ENCODE data around the gene KIF27. TPM values are rescaled to one million over a fixed set of nuclear protein-coding genes. Genes with fewer than 3 reads are reported as not detected.

KIF27 gene
- total and polyA plus RNA-seq, 10 of the 15 experiments (the other 5 are each of a cell fraction or from before 2014, with no cell fraction given) = 0.64 to 3.3 (median 1.3) TPM

- TF ChIP-seq ZNF687 (IDR thresholded peaks at IDR 0.05) (peak; percentile 47), NFIC (IDR thresholded peaks at IDR 0.05; ENCODE audit: low read depth, low read length) (no peak), POLR2A (IDR thresholded peaks at IDR 0.05; ENCODE audit: low read depth, low read length) (peak; percentile 77), BACH1 (IDR thresholded peaks at IDR 0.05; ENCODE audit: borderline replicate concordance) (peak; percentile 4; the same call in 1 of the 2 replicates), YBX1 (IDR thresholded peaks at IDR 0.05) (no peak), E4F1 (IDR thresholded peaks at IDR 0.05; ENCODE audit: borderline replicate concordance, partially characterized antibody) (peak; percentile 57), ZNF217 (IDR thresholded peaks at IDR 0.05) (no peak), RBBP5 (conservative IDR thresholded peaks at IDR 0.05) (no peak), ZNF207 (IDR thresholded peaks at IDR 0.05; ENCODE audit: borderline replicate concordance) (peak; percentile 31; the same call in 1 of the 2 replicates), HDAC6 (IDR thresholded peaks at IDR 0.05; ENCODE audit: unreplicated experiment) (no peak), PBX3 (IDR thresholded peaks at IDR 0.05; ENCODE audit: insufficient replicate concordance, low read depth, low read length) (no peak), YY1 (IDR thresholded peaks at IDR 0.05; ENCODE audit: low read depth, low read length) (peak; percentile 64), NKRF (conservative IDR thresholded peaks at IDR 0.05) (0 out of 2 replicates have a peak, but pooled peaks have one; percentile 43), BRCA1 (IDR thresholded peaks at IDR 0.05; ENCODE audit: low read depth, low read length) (no peak), ZNF384 (IDR thresholded peaks at IDR 0.05; ENCODE audit: borderline replicate concordance, low read depth, low read length) (no peak), EGR1 (IDR thresholded peaks at IDR 0.05; ENCODE audit: borderline replicate concordance in 1 of 2, low read depth in 2 of 2, low read length in 2 of 2) (peak in 1 of 2 experiments; percentile 25; a peak in 1 of 3 replicates)
These were observed 35.4 kb upstream of the KIF27 start (continued) for GRCh38 chr9:83956436-83957247.

All from GM12878 (cell line).